GM19035 (cell line): ENCODE data around the gene ESPL1.

ENCODE experiments used
- ATAC-seq: cut with Tn5 transposase; IDR thresholded peaks from one replicate; pipeline ENCODE4 v1.9.1; 2021; ENCODE audit not compliant: unreplicated experiment

ESPL1 gene

DNA sequence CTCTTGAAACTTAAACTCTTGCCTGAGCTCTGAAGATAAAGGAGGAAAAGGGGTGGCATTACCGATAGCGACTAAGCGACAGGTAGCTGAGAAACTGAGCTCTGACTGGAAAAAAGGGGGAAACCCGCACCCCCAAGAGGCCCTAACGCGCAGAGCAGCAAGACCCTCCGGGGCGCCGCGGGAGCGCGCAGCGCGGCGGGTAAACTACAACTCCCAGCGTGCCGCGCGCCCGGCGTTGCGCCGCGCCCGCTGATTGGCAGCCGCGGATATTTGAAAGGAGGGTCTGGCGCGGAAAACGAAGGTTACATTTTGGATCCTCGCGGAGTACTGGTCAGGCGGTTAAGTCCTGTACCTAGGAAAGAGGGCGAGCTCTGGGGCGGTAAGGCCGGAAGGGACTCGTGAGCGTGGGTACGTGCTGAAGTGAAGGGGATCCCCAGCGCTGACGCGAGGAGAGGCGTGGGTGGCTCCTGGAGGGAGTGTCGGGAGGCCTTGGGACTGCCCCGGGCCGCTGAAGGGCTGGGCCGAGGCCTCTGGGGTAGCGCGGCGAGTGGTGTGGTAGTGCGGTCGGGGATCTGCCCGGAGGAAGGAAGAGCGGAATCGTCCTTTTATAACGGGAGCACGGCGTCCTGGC, at the start of gene ESPL1:
Gene ESPL1 (plus strand): TSS at position 301 of the 631 bp plus-strand sequence. CDS start 468 bp downstream, outside the sequence.
- peak; percentile 84 for ATAC-seq

DNA sequence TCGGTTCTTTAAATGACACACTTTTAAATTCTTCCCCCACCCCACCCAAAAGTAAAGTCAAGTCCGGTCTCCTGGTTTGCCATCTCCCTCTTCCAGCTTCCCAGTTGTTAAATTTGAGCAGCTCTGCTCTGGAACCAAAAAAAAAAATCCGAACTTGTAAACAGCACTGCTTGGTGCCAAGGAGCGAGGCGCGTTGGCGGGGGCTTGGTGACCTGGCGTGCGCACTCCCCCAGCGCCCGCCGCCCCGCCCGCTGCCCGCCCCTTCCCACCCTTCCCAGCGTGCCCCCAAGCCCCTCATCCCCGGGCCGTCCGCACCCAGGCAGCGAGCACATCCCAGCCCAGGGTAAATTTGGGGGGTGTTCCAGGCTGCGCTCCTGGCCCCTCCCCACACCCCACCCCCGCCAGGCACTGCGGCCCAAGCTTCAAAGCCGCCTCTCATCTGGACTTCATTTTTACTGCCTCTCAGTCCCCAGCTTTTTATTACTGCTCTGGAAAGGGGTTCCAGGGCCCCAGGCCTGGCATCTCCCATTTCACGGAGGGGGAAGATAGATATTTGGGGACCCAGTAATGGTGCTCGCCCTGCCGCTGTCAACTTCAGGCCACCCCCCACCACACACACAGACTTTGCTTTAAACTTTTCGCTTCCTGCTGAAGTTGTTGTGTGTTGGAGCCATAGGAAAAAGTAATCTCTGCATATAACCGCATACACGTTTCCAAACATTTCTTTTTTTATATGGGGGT, 49.4 kb upstream of the ESPL1 start:
- ATAC-seq = no peak

DNA sequence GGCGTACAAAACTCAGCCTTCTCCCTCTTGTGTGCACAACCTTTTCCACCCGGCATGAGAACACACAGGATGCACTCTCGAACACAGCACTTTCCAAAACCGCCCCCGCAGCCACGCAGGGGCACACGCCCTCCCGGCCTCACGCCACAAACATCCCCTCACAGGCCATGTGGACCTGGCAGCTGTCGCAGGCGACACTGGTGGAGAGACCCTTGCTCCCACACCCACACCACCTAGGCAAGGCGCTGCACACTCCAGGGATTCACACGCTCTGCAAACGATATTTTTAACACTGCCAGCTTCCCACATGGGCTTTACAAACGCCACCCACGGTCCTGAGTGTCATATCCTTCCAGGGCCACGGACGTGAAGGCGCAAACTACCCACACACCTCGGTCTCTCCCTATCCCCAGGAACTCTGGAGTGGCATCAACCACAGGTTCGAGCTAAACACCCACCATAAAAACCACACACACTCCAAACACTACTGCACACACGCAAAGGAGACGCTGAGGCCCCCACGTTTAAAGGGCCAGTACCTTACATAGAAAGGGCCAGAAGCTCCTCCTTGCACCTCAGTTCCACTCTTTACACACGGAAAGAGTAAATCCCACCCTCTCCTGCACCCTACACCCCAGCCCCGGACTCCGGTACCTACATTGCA, 48.7 kb upstream of the ESPL1 start:
- no peak for ATAC-seq

DNA sequence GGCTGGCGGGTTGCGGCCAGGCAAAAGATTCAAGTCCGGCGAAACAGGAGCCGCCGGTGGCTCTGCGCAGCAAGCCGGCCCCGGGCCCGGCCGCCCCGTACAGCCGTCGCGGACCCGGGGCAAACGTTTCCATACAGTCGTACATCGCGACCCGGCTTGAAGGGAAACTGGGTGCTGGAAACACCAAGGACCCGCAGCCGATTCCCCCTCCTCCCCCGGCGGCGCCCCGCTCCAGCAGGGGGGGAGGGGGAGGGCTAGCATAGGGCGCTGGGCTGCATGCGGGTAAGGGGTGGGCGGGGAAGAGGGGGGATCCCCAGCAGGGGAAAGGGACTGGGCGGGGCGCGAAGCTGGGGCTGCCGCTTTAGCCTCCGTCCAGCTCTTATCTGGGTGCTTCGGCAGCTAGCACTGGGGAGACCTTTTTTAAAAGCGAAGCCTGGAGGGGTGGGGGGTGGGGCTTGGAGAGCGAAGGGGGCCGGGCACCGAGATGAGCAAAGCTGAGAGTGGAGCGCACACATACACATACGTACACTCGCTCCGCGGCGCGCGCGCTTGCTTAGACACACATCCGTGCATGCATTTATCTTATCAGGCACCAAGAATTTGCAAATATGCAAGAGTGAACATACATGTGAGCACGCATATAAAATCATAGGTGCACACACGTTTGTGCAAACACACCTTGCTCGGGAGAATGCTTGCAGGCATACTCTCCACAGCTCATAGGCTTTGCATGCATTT, 48.0 kb upstream of the ESPL1 start:
- ATAC-seq = peak; percentile 38

DNA sequence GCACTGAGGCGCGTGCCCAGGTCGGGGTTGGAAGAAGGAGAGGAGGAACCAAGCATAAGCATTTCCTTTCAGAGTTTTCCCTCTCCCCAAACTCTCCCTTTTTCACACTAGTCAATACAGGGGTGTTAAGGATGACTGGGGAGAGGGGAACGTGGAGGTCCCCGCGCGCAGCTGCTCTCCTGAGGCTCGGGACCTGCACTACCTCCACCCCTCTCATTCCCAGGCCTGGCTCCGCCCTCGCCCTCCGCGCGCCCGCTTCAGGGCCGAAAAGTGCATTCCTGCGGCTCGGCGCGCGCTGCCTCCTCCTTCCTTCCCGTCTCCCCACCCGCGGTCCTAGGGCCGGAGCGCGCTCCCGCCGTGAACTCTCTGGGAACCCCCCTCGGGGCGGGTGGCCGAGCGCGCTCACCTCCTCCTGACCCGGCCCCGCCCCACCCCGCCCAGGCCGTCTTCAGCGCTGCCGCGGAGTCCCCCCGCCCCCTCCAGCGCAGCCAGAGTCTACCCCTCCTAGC, 47.4 kb upstream of the ESPL1 start:
- ATAC-seq = peak; percentile 56

DNA sequence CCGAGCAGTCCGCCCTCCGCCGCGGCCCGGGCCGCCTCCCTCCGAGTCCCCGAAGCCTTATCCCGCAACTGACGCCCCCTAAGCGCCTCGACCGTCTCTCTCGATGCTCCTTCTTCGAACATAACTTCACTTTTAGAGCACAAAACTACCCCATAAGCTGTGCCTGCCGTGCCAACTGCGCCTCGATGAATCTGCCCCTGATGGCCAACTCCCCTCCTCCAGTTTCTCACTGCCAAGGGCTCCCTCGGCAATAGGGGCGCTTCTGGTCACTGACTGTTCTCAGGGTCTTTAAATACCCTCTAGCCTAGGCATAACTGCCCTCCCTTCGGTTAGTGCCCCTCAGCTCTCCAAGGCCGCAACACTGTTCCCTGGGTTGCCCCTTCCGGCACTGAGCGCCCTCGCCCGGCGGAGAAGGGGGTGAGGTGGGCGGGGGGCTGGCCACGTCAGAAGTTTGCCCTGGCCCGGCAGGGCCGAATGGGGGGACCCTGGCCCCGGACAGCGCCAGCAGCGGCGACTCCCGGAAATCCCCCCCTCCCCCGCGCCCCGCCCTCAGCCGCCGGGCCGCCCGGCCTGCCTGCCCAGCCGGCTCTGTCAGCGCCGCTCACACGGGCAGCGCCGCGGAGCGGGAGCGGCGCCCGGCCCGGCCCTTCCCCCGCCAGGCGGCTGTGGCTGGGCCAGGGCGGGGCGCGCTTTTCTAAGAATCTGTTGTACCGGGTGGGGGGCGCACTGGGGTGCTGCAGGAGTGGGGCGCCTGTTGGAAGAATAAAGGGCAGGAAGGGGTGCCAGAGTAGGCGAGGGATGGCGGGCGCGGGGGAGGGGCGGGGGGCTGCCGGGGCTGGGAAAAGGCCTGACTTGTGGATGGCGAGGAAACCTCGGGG, 46.7 kb upstream of the ESPL1 start:
- peak; percentile 33 for ATAC-seq

DNA sequence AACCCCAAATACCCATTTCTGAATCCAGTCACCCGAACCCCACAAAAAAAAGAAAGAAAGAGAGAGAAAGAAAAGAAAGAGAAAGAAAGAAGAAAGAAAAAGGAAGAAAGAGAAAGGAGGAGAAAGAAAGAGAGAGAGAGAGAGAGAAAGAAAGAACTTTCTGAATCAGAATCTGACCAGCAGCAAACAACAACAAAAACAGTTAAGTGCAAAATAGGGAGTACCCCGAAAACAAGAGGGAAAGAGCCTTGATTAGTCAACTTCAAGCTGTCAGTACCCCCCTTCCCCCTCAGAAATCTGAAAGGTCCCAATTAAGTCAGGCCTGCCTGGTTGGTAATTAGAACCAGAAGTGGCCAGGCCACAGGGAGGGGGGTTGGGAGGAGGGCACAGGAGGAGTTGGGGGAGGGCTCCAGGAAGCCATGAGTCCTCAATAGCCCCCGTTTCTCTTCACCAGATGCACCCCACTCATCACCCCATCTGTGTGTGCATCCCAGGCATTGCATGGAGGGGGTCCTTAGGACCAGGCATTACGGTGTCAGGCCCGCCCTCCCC, 45.9 kb upstream of the ESPL1 start:
- ATAC-seq = no peak

DNA sequence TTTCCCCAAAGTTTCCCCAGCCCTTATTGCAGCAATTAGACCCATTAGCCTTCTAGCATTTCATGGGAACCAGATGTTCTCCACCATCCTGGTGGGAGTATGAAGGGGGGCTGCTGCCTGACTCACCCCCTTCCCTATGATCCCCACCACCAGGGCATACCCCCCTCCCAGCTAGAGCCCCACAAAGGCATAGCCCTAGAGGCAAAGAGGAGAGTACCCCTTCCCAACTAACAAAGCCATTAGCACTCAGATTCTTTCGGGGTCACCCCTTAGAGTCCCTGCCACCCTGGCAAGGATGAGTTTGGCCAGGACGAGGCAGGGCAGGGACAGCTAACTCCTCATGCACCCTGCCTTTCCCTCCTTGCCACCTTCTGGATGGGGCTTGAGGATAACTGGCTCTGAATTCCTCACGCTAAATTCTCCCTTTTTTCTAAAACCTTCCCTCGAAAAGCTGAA, 45.3 kb upstream of the ESPL1 start:
- ATAC-seq = no peak

DNA sequence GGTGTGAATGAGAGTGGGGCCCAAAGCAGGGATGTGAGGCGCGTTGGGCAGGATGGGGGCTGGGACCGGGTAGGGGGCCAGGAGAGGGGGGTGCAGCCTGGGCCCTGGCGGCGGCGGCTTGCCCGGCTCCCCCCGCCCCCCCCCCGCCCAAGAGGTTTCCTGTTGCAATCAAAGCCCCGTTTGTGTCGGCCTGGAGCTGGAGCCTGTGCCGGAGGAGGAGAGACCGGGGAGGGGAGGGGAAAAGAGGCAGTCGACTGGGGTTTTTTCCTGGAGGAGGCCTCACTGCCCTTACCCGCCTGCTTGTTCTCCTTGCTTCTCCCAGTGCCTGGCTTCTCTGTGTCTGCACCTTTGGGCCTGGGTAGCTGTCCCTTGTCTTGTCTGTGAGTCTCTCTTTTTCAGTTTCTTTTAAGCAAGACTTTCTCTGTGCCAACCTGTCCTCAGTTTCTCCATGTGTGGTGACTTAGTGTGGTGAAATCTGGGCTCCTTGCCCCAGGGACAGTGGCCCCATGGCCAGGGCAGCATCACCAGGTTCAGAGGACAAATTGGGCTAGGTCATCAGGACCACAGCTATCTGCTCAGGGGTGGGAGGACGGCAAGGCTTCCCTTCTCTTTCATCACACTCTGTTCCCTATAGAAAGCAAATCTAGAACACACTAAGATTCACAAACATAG, 44.6 kb upstream of the ESPL1 start:
- no peak for ATAC-seq

DNA sequence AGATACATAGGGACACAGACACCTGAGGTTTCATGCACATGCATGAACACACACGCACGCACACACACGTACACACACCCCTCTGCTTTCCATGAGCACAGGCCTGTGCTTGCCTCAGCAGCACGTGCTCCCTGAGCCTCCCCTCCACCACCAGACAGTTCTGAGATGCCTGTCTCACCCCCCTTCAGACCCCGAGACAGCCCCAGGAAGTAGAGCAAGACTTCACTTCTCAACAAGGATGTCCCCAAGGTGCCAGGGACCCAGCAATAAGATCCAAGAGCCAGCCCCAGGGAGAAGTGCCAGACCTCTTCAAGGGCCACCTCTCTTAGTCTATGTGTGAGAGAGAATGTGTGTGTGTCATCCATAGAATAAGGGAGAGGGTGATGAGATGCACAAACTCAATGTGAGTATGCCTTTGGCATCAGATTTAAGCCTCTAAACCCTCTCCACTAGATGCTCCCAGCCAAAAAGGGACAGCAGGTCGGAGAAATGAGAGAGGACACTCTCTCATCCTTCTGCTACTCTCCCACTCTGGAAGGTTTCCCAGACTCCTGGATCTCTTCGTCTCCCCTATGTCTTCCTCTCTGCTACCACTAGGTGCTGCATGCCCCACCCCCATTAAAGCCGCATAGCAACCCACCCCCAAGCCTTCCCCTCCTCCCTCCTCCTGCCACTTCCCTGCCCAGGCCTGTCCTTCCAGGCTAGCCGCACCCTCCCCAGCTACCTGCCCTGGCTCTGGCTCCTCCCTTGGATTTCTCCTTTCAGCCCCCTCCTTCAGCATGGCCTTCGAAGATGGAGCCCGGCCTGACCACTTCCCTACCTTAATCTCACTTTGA, 43.8 kb upstream of the ESPL1 start:
- no peak for ATAC-seq

DNA sequence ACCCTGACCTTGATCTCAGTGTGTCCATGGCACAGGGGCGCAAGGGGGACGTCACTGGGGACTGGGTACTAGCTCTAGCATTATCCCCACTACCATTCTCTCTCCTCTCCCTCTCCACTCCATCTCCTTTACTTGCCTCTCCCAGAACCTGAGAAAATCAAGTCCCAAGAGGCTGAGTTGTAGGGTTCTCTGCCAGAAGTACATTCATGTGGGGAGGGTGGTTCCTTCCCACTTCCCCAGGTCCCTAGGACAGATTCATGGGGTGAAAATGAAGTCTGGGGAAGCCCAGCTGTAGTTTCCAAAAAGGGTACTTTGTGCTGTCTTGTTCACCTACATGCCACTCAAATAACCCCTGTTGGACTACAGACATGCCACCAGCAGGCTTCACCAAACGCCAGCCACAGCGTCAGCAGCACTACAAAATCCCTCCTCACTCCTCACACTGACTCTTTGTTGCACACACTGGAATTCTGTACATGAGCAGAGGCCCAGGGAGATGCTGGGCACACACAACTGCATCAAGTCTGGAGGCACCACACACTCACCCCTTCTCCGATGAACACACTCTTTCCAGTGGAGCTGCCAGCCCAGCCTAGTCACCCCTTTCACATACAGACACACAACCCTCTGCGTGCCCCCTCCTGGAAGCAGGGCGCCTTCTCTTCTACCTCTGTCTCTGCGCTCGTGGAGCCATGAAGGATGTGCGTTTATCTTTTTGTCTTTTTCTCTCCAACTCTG, 43.0 kb upstream of the ESPL1 start:
- ATAC-seq = no peak

DNA sequence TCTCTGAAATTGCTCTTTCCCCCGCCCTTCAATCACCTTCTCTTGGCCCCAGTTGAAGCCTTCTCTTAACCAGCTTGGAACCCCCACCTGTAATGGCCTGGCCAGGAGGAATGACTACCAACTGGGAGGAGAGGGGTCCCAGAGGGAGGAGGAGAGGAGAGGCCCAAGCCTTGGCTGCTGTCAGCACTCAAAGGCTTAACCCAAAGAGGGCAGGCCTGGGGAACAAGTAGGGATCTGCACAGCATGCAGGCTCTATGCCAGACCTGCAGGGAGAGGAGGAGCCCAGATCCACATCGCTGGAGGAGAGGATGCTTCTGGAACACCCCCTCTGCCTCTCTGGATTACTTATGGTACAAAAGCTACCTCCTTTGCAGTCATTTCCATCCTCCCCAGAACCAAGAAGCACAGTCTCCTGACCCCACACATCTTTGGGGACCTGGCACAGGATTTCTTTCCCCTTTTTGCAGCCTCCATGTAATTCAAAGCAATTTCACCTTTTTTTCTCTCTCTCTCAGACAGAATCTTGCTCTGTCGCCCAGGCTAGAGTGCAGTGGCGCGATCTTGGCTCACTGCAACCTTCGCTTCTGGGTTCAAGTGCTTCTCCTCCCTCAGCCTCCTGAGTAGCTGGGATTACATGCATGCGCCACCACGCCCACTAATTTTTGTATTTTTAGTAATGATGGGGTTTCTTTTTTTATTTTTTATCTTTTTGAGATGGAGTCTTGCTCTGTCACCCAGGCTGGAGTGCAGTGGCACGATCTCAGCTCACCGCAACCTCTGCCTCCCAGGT, 42.3 kb upstream of the ESPL1 start:
- no peak for ATAC-seq

DNA sequence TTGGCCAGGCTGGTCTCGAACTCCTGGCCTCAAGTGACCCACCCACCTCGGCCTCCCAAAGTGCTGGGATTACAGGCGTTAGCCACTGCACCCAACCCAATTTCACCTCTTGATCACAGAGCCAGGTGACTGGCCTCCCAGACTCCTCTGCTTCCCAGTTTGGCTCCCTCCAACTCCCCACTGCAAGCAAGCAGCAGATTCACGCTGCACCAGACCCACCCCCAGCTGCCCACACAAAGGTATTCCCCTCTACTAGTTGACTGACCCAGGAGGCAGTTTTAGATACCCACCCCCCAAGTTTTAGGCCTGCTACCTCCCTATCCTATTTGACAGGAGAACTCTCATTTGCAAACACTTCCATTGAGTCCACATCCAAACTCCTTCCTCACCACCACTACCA, 41.3 kb upstream of the ESPL1 start:
- no peak for ATAC-seq

DNA sequence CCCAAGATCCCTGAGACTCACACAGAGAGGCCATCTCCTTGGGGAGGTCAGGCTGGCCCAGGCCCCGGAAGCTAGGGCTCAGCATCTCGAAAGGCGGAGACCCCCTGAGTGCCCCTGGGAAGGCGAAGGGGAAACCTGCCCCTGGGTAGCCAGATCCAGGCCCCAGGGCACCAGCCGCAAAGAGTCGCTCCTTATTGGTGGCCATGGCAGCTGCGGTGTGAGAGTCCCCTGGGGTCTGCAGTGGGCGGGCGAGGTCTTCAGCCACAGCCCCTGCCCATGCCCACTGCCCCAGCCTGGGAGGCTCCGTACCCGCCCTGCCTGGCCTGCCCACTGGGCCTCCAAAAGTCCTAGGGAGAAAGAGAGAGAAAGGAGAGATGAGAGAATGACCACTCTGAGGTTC, 40.8 kb upstream of the ESPL1 start:
- ATAC-seq = no peak

DNA sequence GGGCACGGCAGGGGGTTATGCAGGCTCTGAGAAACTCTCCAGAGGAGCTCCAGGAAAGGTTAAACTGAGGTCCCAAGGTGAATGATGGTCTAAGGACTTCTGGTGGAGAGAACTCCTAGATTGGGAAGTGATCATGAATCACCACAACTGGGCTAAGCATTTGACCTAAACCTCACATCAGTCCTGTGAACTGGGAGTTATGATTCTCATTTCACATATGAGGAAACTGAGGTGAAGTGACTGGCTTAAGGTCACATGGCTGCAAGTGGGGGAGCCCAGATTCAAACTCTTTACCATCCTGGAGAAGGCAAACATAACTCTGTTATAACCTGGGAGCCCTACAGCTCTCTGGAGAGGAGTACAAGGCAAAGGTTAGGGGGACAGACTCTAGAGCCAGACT, 40.3 kb upstream of the ESPL1 start:
- ATAC-seq = no peak

DNA sequence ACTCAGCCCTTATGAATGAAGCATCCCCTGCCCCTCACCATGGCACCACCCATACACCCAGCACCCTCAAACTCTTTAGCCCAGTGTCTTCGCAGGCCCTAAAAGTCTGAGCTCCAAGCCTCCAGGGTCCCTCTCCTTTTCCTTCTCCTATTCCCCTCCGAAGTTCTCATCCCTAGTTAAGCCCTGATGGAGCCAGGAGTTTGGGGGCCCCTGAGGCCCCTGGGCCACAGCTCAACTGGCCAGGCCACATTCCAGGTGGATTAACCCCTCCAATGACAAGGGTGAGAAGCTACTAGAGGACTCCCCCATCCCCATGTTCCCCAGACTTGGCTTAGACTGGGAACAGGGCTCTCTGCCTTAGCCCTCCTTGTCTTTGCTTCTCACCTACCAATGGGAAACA, 38.6 kb upstream of the ESPL1 start:
- no peak for ATAC-seq
